GM15510 (cell line): ENCODE results near the gene NPY1R.

ENCODE experiments used
- POLR2A ChIP-seq: IDR thresholded peaks from 3 replicates; pipeline ENCODE4 v1.6.1; 2011; ENCODE audit warnings: borderline replicate concordance; ENCODE audit not compliant: insufficient read length; ENCODE audit errors: extremely low read depth

The NPY1R gene

DNA sequence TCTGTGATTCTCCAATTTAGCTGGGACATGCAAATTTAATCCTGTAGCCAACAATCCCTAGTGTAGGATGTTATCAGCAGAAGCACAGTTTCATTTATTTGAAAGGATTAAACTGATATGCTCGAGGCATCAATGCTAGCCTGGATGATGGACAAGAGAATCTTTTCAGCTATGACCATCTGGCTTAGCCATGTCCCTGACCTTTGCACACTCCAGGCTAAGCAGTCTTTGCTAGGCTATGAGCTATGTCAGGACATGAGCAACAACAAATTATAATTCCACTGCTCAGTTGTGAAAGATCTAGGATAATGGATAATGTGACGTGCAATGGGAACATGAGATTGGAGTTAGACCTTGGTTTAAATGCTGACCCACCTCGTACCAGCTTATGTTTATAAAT is 32.0 kb downstream of the NPY1R start:
- TF ChIP-seq POLR2A: no peak

DNA sequence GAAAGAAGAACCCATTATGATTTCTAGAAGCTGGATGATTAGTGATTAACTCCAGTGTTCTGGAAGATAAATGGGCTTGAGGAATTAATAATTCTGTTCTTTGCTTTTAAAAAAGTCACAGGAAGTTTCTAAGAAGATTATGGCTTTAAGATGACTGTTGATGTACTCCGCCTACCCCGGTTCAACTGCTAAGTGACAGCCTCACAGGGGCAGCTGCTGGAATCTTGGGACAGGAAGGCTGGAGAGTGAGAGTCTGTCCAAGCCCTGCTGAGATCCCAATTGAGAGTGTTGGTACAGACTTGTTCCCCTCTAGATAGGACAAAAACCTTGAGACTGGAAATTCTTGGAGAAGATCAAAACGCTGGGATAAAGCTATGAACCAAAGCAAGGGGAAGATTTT is 37.3 kb downstream of the NPY1R start:
- no peak for TF ChIP-seq POLR2A

DNA sequence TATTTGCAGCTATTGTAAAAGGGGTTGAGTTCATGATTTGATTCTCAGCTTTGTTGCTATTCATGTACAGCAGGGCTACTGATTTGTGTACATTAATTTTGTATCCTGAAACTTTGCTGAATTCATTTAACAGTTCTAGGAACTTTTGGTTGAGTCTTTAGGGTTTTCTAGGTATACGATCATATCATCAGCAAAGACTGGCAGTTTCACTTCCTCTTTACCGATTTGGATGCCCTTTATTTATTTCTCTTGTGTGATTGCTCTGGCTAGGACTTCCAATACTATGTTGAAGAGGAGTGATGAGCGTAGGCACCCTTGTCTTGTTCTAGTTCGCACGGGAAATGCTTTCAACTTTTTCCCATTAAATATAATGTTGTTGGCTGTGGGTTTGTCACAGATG is 48.1 kb downstream of the NPY1R start:
- TF ChIP-seq POLR2A: no peak

DNA sequence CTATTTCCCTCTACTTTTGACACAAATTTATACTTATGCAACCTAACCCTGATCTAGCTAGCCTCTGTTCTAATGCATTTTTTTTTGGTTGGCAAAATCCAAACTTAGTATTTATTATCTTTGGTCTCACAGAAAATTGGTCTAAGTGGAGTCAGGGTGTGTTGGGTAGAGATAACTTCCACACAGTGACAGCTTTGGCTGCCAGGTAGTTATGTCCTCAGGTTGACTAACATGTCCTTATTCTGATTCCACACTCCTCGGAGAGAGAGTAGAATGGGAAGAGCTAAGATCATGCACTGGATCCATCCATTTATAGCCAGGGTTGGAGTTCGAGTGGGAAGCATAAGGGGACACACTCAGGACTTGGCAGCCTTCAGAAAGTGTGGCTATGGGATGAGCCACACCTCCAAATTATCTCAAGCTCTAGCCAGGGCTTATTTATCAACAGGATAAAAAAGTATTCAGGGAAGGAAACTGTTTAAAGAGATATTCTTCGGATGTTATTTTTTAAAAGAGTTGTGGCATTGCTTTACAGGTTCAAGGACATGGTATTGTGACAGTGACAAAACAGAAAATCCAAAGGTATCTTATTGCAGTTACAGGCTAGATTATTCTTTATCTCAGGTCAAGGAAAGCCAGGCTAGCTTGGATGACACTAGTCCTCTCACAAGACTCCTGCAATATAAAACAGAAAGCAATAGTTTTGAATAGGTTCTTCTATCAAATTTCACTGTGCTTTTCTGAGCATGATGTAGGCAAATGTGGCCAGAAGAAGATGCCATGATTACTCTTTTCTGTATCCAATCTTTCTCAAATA is 51.5 kb downstream of the NPY1R start:
- no peak for TF ChIP-seq POLR2A

DNA sequence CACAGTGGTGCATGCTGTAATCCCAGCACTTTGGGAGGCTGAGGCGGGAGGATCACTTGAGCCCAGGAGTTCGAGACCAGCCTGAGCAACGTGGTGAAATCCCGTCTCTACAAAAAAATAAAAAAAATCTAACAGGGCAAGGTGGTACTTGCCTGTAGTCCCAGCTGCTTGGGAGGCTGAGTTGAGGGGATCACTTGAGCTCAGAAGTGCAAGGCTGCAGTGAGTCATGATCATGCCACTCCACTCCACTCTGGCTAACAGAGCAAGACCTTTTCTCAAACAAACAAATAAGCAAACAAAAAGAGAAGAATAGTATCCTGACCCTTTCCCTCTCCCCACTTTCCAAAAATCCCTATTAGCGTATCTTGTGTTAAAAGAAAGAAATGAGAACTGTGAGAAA is 52.7 kb downstream of the NPY1R start:
- TF ChIP-seq POLR2A: no peak

DNA sequence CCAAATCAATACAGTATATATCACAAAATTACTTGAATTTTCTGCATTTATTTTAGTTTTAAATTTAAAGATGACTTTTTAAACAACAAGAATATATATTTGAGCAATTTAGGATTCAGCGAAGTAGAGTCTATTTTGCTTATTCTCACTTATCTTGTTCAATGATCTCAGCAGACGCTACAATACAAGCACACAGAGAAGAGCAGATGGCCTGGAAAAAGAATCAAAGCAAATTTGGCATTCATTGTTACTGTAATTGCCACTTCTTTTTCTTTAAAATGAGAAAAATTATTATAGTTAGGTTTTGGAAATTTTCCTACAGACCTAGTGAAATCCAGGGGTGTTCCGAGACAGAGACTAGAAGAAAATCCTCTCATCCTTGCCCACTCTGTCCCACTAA is 57.5 kb downstream of the NPY1R start:
- no peak for TF ChIP-seq POLR2A
